ENCODE data around the gene DAPP1.
"Not testable (repeated sequence)": the region's sequence is repeated elsewhere in the genome, so short reads cannot be mapped to it uniquely, and the experiment has no call there.

The DAPP1 gene, protein sequence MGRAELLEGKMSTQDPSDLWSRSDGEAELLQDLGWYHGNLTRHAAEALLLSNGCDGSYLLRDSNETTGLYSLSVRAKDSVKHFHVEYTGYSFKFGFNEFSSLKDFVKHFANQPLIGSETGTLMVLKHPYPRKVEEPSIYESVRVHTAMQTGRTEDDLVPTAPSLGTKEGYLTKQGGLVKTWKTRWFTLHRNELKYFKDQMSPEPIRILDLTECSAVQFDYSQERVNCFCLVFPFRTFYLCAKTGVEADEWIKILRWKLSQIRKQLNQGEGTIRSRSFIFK

DNA sequence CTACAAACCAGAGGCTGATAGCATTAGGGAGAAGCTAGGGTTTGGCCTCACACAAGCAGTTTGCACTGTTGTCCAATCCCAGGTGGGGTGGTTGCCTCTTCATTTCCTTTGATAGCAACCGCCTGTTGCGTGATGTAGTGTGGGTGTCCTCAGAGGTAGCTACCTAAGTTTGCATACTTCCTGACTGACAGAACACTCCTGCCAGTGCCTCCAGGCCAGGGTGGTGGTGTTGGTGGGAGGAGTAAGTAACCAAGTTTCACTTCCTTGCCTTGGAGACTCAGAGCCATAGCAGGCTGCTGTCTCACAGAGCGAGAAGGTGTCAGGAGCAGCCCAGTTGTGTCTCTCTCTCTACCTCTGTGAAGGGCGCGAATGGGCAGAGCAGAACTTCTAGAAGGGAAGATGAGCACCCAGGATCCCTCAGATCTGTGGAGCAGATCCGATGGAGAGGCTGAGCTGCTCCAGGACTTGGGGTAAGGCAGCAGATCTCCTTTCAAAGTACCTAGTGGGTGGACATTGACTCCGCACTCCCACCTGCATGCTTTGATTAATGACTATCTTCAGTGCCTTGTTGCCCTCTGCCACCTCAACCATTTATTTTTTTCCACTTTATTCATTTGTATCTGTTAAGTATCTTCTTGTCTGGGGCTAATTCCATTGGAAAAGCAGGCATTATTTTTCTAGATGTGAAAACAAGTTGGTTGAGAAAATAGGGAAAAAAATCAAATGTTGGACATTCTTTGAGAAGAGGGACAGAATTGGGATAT is at the start of gene DAPP1:
Gene DAPP1, plus strand, starts transcription at position 283 of the 764 bp plus-strand sequence. Its CDS starts 87 bp downstream, at position 370.
- peak; percentile 18 to 37 for DNase-seq (ENCODE audit: low read depth in 2 of 2)

DNA sequence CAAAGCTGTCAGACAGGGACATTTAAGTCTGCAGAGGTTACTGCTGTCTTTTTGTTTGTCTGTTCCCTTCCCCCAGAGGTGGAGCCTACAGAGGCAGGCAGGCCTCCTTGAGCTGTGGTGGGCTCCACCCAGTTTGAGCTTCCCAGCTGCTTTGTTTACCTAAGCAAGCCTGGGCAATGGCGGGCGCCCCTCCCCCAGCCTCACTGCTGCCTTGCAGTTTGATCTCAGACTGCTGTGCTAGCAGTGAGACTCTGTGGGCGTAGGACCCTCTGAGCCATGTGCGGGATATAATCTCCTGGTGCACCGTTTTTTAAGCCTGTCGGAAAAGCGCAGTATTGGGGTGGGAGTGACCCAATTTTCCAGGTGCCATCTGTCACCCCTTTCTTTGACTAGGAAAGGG is 45.8 kb upstream of the DAPP1 start:
- not testable (repeated sequence) for DNase-seq (ENCODE audit: low read depth in 2 of 2)

DNA sequence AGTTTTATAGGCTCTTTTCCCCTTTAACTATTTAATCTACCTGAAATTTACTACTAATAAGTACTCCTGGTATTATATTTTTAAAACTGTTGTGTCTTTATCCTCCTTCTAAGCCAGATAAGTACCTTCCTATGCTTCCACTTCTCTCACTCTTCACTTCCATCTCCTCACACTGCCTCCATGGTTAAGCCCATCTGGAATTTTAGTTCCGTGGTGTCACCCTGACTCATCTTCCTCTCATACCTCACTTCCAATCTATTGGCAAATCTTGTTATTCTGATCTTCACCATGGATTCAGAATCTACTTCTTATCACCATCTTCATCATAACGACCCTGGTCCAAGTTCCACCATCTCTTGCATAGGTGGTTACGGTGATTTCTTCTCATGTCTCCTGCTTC is 32.7 kb upstream of the DAPP1 start:
- no peak for DNase-seq (ENCODE audit: low read depth in 2 of 2)

DNA sequence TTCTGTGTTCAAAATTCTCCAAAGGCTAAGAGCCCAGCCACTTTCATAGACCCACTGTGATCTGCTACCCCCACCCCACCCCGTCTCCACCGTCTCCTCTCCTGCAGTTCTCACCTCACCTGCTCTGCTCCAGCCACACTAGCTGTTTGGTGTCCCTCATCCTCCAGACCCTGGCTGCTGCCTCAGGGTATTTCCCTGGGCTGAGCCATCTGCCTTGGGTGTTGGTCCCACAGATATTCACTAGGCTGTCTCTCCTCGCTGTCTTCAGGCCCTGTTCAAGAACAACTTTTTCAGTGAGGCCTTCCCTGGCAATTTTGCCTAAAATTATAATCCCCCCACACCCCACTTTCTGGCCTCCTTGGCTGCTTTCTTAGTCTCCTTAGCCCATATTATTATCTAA is 31.8 kb upstream of the DAPP1 start:
- DNase-seq (ENCODE audit: low read depth in 2 of 2), result no peak

DNA sequence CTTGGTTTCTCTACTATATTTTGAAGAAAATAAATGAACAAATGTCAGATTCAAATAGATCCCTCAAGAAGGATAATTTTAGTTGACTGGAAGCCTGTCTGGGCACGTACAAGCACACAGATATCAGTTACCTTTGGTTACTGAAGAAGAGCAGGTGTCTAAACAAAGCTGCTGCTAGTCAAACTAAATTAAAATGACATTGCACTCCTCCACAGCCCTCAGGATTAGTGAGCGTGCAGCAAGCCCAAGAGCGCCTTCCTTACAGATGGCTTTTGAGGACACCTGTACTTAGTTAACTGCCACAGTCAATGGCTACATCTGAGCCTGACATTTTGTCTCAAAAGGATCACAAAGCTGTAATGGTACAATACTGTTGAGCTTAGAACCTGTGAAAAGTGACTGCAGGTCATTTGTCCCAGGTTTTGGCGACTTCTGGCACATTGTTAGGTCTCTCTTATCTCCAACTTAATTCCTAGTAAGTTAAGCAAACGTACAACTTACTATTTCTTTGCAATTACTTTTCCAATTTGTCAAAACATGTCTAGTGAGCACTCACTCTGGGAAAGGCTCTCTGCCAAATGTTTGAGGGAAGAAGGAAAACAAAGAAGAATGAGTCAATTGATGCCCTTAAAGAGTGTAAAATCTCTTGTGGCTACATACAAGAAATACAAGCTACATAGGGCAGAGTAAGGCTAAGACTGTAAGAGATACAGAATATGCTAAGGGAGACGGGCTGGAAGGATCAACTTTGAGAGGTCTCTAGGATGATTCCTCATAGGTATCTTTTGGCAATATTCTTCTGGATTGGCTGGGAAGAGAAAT is 25.6 kb upstream of the DAPP1 start:
- no peak for DNase-seq (ENCODE audit: low read depth in 2 of 2)

DNA sequence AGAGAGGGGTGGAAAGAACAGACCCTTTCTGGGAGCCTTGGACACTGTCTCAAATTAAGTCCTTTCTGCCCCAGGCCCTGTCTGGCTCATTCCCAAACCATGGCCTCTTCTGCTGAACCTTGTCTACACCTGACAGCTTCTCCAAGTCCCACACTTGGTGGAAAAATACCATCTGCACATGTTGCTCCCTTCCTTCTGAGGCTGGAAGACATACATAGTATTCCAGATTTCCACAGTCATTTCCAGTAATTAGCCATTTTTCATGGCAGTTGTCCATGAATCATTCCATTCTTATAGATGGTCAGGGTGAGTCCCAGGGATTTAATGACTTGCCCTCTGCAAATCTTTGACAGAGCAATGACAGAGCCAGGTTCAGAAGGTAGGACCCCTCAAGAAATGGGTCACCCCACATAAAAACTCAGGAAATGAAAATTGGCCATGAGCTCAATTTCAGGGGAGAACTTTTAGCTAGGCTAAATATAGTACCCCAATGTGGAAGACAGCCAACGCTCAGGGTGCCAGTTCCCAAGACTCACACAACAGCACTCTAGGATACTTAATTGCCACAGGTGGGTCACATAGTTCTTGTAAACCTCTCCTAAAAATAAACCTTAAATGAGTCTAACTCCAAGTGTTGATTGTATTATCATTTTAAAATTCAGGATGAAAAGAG is 16.2 kb upstream of the DAPP1 start:
- no peak for DNase-seq (ENCODE audit: low read depth in 2 of 2)

DNA sequence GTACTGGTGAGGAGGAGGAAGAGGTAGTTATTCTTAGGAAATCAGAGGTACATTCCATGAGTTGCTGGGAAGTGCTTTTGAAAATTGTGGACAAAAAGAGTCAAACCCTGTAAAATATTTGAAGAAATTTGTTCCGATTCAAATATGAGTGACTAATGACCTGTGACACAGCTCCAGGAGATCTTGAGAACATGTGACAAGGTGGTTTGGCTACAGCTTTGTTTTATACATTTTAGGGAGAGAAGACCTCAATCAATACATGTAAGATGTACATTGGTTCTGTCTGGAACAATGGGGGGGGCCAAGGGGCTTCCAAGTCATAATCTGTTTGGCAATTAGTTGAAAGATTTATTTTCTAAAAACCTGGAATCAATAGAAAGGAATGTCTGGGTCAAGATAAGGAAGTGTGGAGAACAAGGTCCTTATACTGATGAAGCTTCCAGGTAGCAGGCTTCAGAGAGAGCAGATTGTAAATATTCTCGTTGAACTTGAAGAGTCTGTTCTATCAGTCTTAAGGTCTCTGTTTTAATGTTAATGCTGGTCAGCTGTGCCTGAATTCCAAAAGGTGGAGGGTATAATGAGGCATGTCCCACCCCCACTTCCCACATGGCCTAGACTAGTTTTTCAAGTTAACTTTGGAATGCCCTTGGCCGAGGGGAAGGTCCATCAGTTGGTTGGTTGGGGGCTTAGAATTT is 15.5 kb upstream of the DAPP1 start:
- no peak for DNase-seq (ENCODE audit: low read depth in 2 of 2)

DNA sequence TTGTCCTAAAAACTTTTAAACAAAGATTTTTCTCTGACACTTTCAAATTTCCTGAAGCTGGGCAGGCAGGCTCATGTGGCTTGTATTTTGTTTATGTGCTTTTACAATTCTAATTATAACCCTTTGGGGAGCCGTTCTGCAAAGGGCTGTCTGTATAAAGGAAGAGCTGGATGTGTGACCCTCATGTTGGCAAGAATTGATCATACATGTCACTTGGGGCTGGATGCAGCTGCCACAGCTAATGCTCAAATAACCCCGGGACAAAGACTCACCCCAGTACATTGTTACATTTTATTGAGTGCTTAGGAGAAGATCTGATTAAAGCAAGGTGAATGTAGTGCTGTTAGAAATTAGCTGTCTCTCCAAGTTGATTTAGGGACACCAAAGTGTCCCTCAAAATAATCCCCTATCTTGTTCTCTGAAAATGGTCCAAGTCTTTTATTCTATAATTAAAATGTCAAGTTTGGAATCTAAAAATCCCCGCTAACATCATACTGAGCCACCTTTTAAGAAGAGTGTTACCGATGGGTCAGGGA is 13.0 kb upstream of the DAPP1 start:
- DNase-seq (ENCODE audit: low read depth in 2 of 2), result no peak

DNA sequence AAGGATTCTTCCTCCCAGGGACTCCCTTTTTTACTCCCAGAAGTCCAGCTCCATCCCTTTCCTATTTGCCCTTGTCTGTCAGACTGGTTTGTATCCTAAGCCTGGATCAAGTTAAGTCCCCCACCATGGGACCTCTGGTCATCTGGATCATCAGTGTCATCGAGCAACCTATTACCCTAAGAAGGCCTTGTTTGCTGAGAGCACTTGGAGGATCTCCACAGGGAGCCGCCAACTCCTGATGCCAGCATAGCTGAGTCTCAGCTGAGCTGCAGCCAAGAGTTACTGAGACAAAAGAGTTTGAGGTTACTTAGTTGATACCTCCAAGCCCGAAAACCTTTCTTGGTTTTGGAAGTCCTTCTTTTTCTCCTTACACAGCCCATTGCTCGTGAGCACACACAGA is 10.1 kb upstream of the DAPP1 start:
- DNase-seq (ENCODE audit: low read depth in 2 of 2), result no peak

DNA sequence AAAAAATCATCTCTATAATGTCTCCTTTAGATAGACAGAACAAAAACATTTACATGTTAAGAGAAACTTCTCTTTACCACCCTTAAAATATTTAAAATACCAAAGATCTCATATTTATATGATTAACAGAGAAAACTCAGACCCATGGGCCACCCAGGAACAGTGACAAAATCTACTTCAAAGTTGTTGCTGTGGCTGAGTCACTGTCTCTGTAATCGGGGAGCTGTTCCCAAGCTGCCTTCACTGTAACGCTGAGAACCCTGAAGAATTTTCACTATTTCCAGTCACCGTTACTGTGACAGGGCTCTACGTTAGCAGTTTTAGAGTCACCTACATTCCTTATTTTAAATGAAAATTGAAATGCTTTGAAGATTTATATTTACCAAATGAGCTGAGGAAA is 9.0 kb upstream of the DAPP1 start:
- no peak for DNase-seq (ENCODE audit: low read depth in 2 of 2)

DNA sequence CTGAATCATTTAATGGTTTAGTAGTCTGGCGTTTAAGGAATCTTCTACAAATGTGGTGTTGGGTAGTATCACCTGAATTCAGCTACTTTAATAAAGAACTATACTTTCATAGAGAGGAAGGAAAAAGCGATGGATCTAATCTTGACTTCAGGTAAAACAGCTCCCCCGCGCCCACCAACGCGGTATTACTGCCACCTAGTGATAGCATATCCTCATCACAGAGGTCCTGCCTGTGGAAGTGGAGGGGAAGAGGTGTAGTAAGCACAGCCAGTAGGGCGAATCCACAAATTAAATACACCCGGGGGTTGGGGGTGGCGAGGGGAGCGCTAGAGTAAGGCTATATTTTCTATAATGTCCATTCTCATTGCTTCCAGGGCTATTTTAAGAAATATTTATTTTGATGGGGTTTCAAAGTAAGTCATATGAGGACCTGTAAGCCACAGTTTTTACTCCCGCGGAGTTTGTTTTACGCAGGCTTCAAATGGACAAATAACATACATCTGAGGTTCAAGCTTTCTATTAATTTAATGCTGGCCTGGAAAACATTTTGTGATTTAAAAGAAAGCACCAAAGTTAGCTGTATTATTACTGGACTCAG is 8.3 kb upstream of the DAPP1 start:
- DNase-seq (ENCODE audit: low read depth in 2 of 2), result peak; percentile 21 to 53

DNA sequence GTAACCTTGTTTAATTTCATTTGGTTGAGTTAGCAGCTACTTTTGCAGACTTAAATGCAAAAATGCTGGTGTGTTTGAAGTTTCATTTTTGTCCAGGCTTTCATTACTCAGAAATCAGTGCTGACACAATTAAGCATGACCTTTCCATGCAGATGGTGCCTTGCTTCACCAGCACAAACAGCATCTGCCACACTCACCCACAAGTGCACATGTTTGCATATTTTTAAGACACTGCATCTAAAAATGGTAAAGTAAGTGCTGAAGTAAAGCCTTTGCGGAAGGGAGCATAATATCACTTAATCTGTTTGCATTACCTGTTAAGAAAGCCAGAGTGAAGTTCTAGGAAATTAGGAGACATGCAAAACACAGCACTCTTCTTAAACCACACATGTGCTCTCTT is 7.3 kb upstream of the DAPP1 start:
- no peak for DNase-seq (ENCODE audit: low read depth in 2 of 2)

DNA sequence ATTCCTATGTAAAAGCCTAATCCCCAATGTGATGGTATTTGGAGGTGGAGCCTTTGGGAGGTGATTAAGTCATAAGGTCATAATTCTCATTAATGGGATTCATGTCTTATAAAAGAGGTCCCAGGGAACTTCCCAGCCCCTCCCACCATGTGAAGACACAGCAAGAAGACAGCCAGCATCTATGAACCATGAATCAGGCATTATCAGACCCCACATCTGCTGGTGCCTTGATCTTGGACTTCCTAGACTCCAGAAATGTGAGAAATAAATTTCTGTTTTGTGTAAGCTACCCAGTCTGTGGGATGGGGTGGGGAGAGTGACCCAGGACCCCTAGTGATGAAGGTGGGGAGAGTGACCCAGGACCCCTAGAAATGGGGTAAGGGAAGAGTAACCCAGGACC is 6.1 kb upstream of the DAPP1 start:
- DNase-seq (ENCODE audit: low read depth in 2 of 2), result no peak

DNA sequence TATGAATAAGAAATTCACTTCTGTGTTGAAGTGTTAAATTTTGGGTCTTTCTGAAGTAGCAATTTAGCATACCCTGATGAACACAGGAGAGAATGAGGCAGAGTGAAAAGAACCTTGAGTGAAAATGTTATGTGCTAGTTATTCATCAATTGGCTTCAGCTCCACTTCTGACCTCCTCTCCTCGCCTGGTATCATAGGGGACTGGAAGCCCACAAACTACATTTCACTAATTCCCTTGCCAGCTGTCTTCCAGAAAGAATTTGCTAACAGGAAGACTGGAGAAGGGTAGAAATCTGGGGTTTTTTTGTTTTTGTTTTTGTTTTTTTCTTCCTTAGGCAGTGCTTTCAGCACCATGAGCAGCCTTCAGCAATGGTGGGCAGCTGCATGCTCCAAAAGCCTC is 5.5 kb upstream of the DAPP1 start:
- DNase-seq (ENCODE audit: low read depth in 2 of 2), result no peak

DNA sequence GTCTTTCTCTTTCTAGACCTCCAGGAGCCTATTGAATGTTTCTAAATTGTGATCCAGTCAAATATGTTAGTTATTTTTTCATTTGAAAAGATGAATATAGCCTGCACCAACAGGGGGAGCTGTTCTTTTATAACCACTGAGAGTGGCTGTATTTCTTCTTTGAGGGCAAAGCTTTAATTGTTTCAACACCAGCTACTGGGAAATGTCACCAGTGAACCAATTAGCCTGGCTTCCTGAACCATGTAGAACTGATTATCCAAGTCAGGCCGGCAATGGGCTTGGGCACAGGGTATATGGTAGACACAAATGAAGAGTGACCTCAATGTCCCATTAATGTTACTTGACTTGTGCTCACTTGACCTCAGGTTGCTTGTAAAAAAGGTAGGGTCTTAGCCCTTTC is 4.8 kb upstream of the DAPP1 start:
- peak in 1 of 2 donors; percentile 18 for DNase-seq (ENCODE audit: low read depth in 2 of 2)

DNA sequence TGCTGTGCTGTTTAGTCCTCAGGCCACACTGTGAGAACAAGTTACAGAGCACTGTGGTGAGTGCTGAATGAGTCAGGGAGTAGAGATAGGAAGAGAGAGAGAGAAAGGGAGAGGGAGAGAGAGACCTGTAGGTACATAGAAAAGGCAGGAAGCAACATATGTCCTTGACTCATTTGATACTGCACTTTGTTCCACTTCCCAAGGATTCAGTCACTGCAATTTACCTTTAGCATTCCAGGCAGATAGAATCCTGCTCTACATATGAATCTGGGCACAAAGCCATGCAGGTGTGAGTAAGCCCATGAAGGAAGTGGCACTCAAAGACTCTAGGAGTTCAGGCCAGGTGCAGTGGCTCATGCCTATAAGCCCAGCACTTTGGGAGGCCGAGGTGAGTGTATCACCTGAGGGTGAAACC is 1.0 kb upstream of the DAPP1 start:
- no peak for DNase-seq (ENCODE audit: low read depth in 2 of 2)

DNA sequence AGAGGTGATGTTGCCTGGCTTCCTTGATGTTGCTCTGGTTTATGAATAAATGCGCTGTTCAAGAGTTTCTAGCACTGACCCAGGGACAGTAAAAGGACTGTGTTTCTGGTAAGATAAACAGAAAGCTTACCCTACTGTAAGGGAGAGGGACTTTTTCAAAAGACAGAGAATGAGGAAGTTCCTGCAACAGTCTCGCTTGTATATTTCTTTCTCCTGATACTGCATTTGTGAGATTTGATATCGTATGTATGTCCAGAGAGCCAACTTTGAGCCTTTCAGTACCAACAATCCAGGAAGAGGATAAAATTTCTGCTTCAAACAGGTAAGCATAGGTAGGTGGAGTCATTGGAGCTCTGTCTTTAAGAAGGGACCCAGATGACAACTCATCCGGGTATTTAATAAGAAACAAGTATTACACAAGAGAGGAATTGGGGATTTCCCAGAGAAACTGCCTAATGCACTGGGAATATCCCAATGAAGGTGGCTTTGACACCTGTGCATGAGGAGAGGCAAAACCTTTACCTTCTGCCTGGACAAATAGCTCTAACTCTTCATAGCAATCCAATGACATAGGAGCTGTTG is 773 bp downstream of the DAPP1 start:
- DNase-seq (ENCODE audit: low read depth in 2 of 2), result no peak

DNA sequence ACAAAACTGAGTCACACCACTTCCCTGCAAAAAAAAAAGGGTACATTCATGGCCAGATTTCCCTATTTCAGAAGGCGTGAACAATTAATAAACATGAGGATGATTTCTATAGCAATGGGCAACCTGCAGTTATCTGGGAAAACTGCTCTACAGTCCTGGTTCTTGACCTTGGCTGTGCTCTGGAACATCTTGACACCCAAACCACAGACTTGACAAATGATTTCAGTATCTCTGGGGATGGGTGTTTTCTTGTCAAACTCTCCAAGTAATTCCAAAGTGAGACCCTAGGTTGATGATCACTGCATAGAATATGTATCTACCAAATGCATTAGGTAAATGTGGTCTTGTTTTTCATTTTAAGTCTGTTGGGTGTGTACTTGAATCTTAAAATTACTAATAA is 2.0 kb downstream of the DAPP1 start:
- DNase-seq (ENCODE audit: low read depth in 2 of 2), result no peak

DNA sequence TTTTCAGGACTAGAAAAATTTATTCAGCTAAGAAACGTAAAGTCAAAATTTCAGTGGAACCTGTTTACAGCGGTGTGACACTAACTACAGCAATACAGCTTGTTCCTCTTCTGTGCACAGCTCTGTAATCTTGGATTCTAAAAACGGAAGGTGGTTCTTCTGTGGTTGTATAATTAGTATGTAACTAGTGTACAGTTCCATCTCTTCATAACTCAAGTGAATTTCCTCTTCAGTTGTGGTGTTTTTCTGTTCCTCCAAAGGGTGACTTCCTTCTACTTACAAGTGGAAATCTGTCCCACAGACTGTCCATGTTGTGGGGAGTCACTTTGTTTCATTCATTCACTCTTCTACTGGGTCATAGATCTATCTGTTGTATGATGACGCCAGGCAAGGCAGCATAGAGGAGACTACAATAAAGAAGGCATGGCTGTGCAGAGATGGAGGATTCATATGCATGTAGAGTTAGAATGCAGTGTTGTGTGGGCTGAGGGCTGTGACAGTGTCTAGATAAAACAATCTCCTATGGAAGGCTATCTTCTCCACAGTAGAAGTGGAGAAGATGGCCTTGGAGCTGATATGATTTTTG is 5.4 kb downstream of the DAPP1 start:
- no peak for DNase-seq (ENCODE audit: low read depth in 2 of 2)

DNA sequence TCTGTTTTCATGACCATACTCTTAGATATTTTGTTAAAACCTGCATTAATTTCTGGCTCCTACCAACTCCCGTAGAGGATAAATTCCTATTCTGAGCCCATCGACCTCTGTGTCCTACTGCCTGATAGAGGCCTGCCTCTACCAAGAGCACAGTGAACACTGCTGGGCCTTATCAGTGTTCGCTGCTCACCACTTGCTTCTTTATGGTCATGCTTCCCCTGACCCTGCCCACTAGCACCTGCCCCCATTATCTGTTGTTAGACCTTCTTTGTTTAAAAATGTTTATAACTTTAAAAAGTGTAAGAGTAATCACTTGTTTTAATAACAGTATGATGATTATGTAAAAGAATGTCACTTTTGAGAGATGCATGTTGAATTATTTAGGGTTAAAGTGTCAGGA is 6.1 kb downstream of the DAPP1 start:
- DNase-seq (ENCODE audit: low read depth in 2 of 2), result no peak
